K562 (cell line): Measurements from ENCODE around the gene RBM4B. TPM values are rescaled to one million over a fixed set of nuclear protein-coding genes. Genes with fewer than 3 reads are reported as not detected.

Source experiments
- DLX4 ChIP-seq: fragments of 250-450 bp; sonication (Bioruptor Pico); IDR thresholded peaks from 2 replicates; pipeline ENCODE4 v1.6.1; 2021; ENCODE audit warnings: mild to moderate bottlenecking
- DMBX1 ChIP-seq: fragments of 250-450 bp; sonication (Bioruptor Pico); IDR thresholded peaks from 2 replicates; pipeline ENCODE4 v1.8.0; 2022; ENCODE audit warnings: inconsistent platforms, mild to moderate bottlenecking, moderate library complexity, borderline replicate concordance
- ETS2 ChIP-seq: IDR thresholded peaks from 2 replicates; pipeline ENCODE4 v1.6.1; 2016; ENCODE audit warnings: borderline replicate concordance, missing genetic modification characterization, mild to moderate bottlenecking, moderate library complexity, missing compliant biosample characterization; ENCODE audit not compliant: poor library complexity, severe bottlenecking
- FOXP1 ChIP-seq: sonication (generic); formaldehyde crosslinking; IDR thresholded peaks from 2 replicates; pipeline ENCODE4 v1.8.0; 2022; ENCODE audit warnings: mild to moderate bottlenecking, missing genetic modification reagents
- IRF1 ChIP-seq: sonication (generic); formaldehyde crosslinking; IDR thresholded peaks from 2 replicates; pipeline ENCODE4 v1.8.0; 2022; ENCODE audit warnings: missing genetic modification reagents, mild to moderate bottlenecking, borderline replicate concordance
- MCM7 ChIP-seq, 2 experiments: fragments of 450-650 bp; IDR thresholded peaks; 2 replicates each; pipeline ENCODE4 v1.6.1; 2016 to 2018
- MECOM ChIP-seq: fragments of 250-450 bp; sonication (Bioruptor Pico); IDR thresholded peaks from 2 replicates; pipeline ENCODE4 v1.8.0; 2022; ENCODE audit warnings: inconsistent platforms
- REST ChIP-seq, 2 experiments: fragments of 450-650 bp; formaldehyde crosslinking in 1 of 2; IDR thresholded peaks; 2 replicates each; pipeline versions ENCODE4 v1.4.0 to v1.6.1; 2014 to 2020; ENCODE audit warnings: mild to moderate bottlenecking in 2 of 2, borderline replicate concordance in 1 of 2, low read depth in 1 of 2
- RFX5 ChIP-seq: IDR thresholded peaks from 2 replicates; pipeline ENCODE4 v1.6.1; 2011; ENCODE audit warnings: low read depth, mild to moderate bottlenecking, improper control_type of control experiment, low read length
- SMARCA4 ChIP-seq: fragments of 450-650 bp; IDR thresholded peaks from 2 replicates; pipeline ENCODE4 v1.6.1; 2016
- SOX6 ChIP-seq: fragments of 450-650 bp; IDR thresholded peaks from 2 replicates; pipeline ENCODE4 v1.6.1; 2014; ENCODE audit warnings: mild to moderate bottlenecking
- TAF1 ChIP-seq: IDR thresholded peaks from 2 replicates; pipeline ENCODE4 v1.6.1; 2011; ENCODE audit warnings: mild to moderate bottlenecking, low read length, moderate library complexity; ENCODE audit not compliant: insufficient read depth, control insufficient read depth, severe bottlenecking; ENCODE audit errors: extremely low read depth
- ZBTB26 ChIP-seq: fragments of 450-650 bp; formaldehyde crosslinking; IDR thresholded peaks from 2 replicates; pipeline ENCODE4 v1.4.0; 2022; ENCODE audit warnings: missing genetic modification characterization
- ZKSCAN1 ChIP-seq: fragments of 150-350 bp; IDR thresholded peaks from 2 replicates; pipeline ENCODE4 v1.6.1; 2016; ENCODE audit warnings: low read depth, low read length
- ZNF140 ChIP-seq: fragments of 250-450 bp; sonication (Bioruptor Pico); IDR thresholded peaks from 2 replicates; pipeline ENCODE4 v1.8.0; 2021; ENCODE audit warnings: moderate library complexity, mild to moderate bottlenecking, inconsistent platforms
- ZNF24 ChIP-seq: fragments of 450-650 bp; IDR thresholded peaks from 2 replicates; pipeline ENCODE4 v1.6.1; 2016
- ZNF347 ChIP-seq: fragments of 450-650 bp; formaldehyde crosslinking; IDR thresholded peaks from 2 replicates; pipeline ENCODE4 v1.4.0; 2020; ENCODE audit warnings: low read depth, mild to moderate bottlenecking, moderate library complexity
- ZNF384 ChIP-seq: IDR thresholded peaks from 2 replicates; pipeline ENCODE4 v1.6.1; 2012; ENCODE audit warnings: low read depth, low read length, improper control_type of control experiment
- polyA plus RNA-seq, 8 experiments: library from polyadenylated mRNA; depleted of rRNA in 4 of 8; stranded (reverse) in 5 of 8; unstranded in 3 of 8; fragments of >200 nt; fragmentation: Nextera tagmentation in 2 of 8; fragmentation: Illumina TruSeq in 1 of 8; extraction: Ambion mirVana in 2 of 8; extraction: Trizol in 1 of 8; gene quantifications; 2 replicates each; pipeline versions ENCODE4 v1.2.1 to v1.2.3, GENCODE V29; 2011 to 2014; ENCODE audit warnings: inconsistent platforms in 1 of 8, missing spikeins in 1 of 8
- total RNA-seq, 7 experiments: library from RNA; depleted of rRNA in 6 of 7; stranded (reverse); fragments of >200 nt in 6 of 7; fragmentation: Illumina TruSeq in 2 of 7; extraction: Trizol in 2 of 7; gene quantifications; 2 replicates each; pipeline versions ENCODE4 v1.2.1 to v1.2.3, GENCODE V29; 2011 to 2021; ENCODE audit warnings: low replicate concordance in 1 of 7

Gene RBM4B
- total and polyA plus RNA-seq, 9 of the 15 experiments (the other 6 are each of a cell fraction or from before 2014, with no cell fraction given) = 14.6 to 39.9 (median 23.3) TPM

- TF ChIP-seq ZNF347 (CRISPR knock-in tag) (no peak), SMARCA4 (peak; percentile 95), REST (IDR thresholded peaks at IDR 0.05; ENCODE audit: borderline replicate concordance) (peak; percentile 27; the same call in 1 of the 2 replicates), REST (CRISPR knock-in tag; IDR thresholded peaks at IDR 0.05; ENCODE audit: low read depth) (no peak), DLX4 (CRISPR knock-in tag) (no peak), MCM7 (IDR thresholded peaks at IDR 0.05) (no peak), FOXP1 (CRISPR knock-in tag) (no peak), TAF1 (peak; percentile 18), ZKSCAN1 (no peak), MECOM (CRISPR knock-in tag) (peak; percentile 62; the same call in 1 of the 2 replicates), ZNF384 (no peak), ZNF140 (CRISPR knock-in tag) (no peak), ZBTB26 (no peak), DMBX1 (CRISPR knock-in tag) (no peak; the same call in 1 of the 2 replicates), RFX5 (no peak), ETS2 (no peak), ZNF24 (no peak), IRF1 (CRISPR knock-in tag) (no peak), SOX6 (peak; percentile 92)
Measured at GRCh38 chr11:66701432-66702240, 23.9 kb upstream of the RBM4B start (continued).
